NB4 (cell line): Measurements from ENCODE around the gene CFAP57.
"Not testable (repeated sequence)": the region's sequence is repeated elsewhere in the genome, so short reads cannot be mapped to it uniquely, and the experiment has no call there.

Source experiments
- DNase-seq: peaks from one replicate; pipeline ENCODE4 v3.0.0; 2010; ENCODE audit warnings: low read depth
- H3K4me3 ChIP-seq: one replicate; pipeline ENCODE4 v1.5.1; 2011; ENCODE audit warnings: mild to moderate bottlenecking, low read depth, low read length, moderate library complexity
- MAX ChIP-seq: IDR thresholded peaks from 2 replicates; pipeline ENCODE4 v1.6.1; 2011; ENCODE audit warnings: low read depth, low read length
- MYC ChIP-seq: IDR thresholded peaks from 2 replicates; pipeline ENCODE4 v1.6.1; 2011; ENCODE audit warnings: low read depth, low read length
- POLR2A ChIP-seq: IDR thresholded peaks from 2 replicates; pipeline ENCODE4 v1.6.1; 2011; ENCODE audit warnings: mild to moderate bottlenecking; ENCODE audit not compliant: insufficient read length; ENCODE audit errors: extremely low read depth
- TF ChIP-seq, protein P1 (sequence below): IDR thresholded peaks from one replicate; pipeline ENCODE4 v1.5.1; 2012; ENCODE audit warnings: low read depth, low read length

CFAP57 gene

GRCh38 chr1:43135857-43136781 lies 36.0 kb upstream of the CFAP57 start:
- DNase-seq, result peak; percentile 19
- TF ChIP-seq MYC (no peak), MAX (no peak), POLR2A (no peak)
- TF ChIP-seq, protein P1, sequence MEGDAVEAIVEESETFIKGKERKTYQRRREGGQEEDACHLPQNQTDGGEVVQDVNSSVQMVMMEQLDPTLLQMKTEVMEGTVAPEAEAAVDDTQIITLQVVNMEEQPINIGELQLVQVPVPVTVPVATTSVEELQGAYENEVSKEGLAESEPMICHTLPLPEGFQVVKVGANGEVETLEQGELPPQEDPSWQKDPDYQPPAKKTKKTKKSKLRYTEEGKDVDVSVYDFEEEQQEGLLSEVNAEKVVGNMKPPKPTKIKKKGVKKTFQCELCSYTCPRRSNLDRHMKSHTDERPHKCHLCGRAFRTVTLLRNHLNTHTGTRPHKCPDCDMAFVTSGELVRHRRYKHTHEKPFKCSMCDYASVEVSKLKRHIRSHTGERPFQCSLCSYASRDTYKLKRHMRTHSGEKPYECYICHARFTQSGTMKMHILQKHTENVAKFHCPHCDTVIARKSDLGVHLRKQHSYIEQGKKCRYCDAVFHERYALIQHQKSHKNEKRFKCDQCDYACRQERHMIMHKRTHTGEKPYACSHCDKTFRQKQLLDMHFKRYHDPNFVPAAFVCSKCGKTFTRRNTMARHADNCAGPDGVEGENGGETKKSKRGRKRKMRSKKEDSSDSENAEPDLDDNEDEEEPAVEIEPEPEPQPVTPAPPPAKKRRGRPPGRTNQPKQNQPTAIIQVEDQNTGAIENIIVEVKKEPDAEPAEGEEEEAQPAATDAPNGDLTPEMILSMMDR, result no peak

GRCh38 chr1:43137445-43138052 lies 34.6 kb upstream of the CFAP57 start:
- DNase-seq, result no peak
- no peak for TF ChIP-seq MAX
- no peak for TF ChIP-seq MYC
- TF ChIP-seq, protein P1, result no peak
- TF ChIP-seq POLR2A, result no peak
- no peak overlapping the region for H3K4me3 ChIP-seq

More at GRCh38 chr1:43135857-43136781, 36.0 kb upstream of the CFAP57 start:
- no peak overlapping the region for H3K4me3 ChIP-seq

- not testable (repeated sequence) for H3K4me3 ChIP-seq, DNase-seq
Observed at GRCh38 chr1:43139295-43139694, 32.8 kb upstream of the CFAP57 start.

GRCh38 chr1:43140010-43140409 lies 32.1 kb upstream of the CFAP57 start:
- no peak for TF ChIP-seq MYC
- TF ChIP-seq, protein P1, result no peak
- no peak for TF ChIP-seq POLR2A
- no peak for TF ChIP-seq MAX
- no peak for DNase-seq
- no peak overlapping the region for H3K4me3 ChIP-seq

DNA sequence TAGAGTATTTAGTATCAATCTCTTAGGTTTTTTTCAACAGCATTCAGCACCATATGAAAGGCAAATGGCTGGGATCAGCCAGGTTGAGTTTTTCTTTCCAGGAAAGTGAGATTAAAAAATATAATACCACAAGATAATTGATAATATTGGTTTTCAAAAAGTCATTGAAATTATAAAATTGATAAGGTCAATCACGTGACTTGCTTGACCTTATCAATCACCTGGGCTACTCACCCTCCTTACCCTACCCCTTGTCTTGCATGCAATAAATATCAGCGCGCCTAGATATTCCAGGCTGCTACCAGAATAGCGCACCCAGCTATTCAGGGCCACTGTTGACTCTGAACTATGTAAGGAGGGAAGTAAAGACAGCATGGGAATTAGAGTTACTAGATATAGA lies 31.5 kb upstream of the CFAP57 start:
- no peak for DNase-seq
- TF ChIP-seq, protein P1, result no peak
- TF ChIP-seq POLR2A (no peak), MYC (no peak), MAX (no peak)
- H3K4me3 ChIP-seq, result no peak overlapping the region

DNA sequence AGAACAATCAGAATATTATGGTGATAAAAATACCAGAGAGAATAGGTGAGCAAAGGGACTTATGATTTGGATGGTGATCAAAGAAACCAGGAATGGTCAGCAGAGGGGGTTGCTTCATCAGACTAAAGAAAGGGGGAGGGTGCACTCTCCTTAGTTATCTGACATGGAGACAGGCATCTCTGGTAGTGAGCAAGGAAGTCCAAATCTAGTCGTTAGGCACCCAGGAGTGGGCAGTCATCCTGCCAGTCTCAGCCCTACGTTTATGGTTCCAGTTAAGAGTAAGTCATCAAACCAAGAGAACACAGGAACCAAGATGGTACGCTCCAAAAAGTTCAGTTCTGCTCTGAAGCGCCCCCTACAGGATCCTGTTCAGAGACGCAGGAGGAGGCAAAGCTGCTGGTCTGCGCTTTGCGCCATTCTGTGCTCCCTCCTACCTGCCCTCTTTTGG lies 28.7 kb upstream of the CFAP57 start:
- DNase-seq, result peak; percentile 34
- no peak overlapping the region for H3K4me3 ChIP-seq
- TF ChIP-seq MAX, result no peak
- TF ChIP-seq, protein P1, result peak; percentile 33
